B cell (primary cell): ENCODE data around the gene SLC35G6.
"Not testable (repeated sequence)": the region's sequence is repeated elsewhere in the genome, so short reads cannot be mapped to it uniquely, and the experiment has no call there.

Experiments
- EZH2 ChIP-seq: IDR thresholded peaks from 2 replicates; pipeline ENCODE4 v1.6.1; 2012; ENCODE audit warnings: borderline replicate concordance, low read depth, mild to moderate bottlenecking, moderate library complexity, low read length; ENCODE audit not compliant: insufficient read depth, poor library complexity, severe bottlenecking
- TF ChIP-seq, protein P1 (sequence below): fragments of 200-600 bp; IDR thresholded peaks from one replicate; pipeline ENCODE4 v1.8.0; 2022; ENCODE audit warnings: antibody characterized with exemption, mild to moderate bottlenecking

DNA sequence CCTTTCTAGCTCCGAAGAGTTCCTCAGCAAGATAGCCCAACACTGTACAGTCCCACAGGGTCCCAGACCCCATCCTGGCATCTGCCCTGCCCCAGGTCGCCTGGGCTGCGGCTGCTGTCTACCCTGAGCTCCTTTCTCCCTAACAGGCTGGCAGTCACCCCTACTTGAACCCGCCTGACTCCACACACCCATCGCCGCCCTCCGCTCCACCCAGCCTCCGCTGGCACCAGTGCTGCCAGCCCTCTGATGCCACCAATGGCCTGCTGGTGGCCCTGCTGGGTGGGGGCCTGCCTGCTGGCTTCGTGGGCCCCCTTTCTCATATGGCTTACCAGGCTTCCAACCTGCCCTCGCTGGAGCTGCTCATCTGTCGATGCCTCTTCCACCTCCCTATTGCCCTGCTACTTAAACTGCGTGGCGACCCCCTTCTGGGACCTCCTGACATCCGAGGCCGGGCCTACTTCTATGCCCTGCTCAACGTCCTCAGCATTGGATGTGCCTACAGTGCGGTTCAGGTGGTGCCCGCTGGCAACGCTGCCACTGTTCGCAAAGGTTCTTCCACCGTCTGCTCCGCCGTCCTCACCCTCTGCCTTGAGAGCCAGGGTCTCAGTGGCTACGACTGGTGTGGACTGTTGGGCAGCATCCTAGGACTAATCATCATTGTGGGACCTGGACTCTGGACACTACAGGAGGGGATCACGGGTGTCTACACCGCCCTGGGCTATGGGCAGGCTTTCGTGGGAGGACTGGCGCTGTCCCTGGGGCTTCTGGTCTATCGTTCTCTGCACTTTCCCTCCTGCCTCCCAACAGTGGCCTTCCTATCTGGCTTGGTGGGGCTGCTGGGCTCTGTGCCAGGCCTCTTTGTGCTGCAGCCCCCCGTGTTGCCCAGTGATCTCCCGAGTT lies 846 bp downstream of the SLC35G6 start:
- TF ChIP-seq, protein P1, sequence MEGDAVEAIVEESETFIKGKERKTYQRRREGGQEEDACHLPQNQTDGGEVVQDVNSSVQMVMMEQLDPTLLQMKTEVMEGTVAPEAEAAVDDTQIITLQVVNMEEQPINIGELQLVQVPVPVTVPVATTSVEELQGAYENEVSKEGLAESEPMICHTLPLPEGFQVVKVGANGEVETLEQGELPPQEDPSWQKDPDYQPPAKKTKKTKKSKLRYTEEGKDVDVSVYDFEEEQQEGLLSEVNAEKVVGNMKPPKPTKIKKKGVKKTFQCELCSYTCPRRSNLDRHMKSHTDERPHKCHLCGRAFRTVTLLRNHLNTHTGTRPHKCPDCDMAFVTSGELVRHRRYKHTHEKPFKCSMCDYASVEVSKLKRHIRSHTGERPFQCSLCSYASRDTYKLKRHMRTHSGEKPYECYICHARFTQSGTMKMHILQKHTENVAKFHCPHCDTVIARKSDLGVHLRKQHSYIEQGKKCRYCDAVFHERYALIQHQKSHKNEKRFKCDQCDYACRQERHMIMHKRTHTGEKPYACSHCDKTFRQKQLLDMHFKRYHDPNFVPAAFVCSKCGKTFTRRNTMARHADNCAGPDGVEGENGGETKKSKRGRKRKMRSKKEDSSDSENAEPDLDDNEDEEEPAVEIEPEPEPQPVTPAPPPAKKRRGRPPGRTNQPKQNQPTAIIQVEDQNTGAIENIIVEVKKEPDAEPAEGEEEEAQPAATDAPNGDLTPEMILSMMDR, result not testable (repeated sequence)
- not testable (repeated sequence) for TF ChIP-seq EZH2
